Measurements from ENCODE around the gene VWA8.
"Not testable (repeated sequence)": the region's sequence is repeated elsewhere in the genome, so short reads cannot be mapped to it uniquely, and the experiment has no call there.

VWA8 gene

GRCh38 chr13:41952749-41953148 is 8.2 kb downstream of the VWA8 start:
- no peaks in the 10 kb centered on the region for H3K9me3 ChIP-seq (ENCODE audit: severe bottlenecking)
- H3K4me3 ChIP-seq (ENCODE audit: severe bottlenecking), result no peak overlapping the region
- H3K27me3 ChIP-seq (ENCODE audit: insufficient read depth, poor library complexity, severe bottlenecking), result no peaks in the 10 kb centered on the region
- ATAC-seq (ENCODE audit: low read depth) (no peak), DNase-seq (ENCODE audit: low spot score) (no peak)
- H3K4me1 ChIP-seq (ENCODE audit: insufficient read depth, poor library complexity, severe bottlenecking), result no peaks in the 10 kb centered on the region
- peaks cover 8% of the 10 kb centered on the region; the same call in 1 of the 2 replicates for H3K36me3 ChIP-seq (ENCODE audit: low read depth)
- H3K27ac ChIP-seq (ENCODE audit: poor library complexity, severe bottlenecking), result no peak overlapping the region
- no peak for TF ChIP-seq CTCF (IDR thresholded peaks at IDR 0.05; ENCODE audit: poor library complexity, severe bottlenecking)

GRCh38 chr13:41949104-41949503 is 11.8 kb downstream of the VWA8 start:
- H3K4me3 ChIP-seq (ENCODE audit: severe bottlenecking); DNase-seq (ENCODE audit: low spot score); ATAC-seq (ENCODE audit: low read depth); H3K27ac ChIP-seq (ENCODE audit: poor library complexity, severe bottlenecking); H3K9me3 ChIP-seq (ENCODE audit: severe bottlenecking); H3K36me3 ChIP-seq (ENCODE audit: low read depth); H3K27me3 ChIP-seq (ENCODE audit: insufficient read depth, poor library complexity, severe bottlenecking); H3K4me1 ChIP-seq (ENCODE audit: insufficient read depth, poor library complexity, severe bottlenecking): not testable (repeated sequence)

GRCh38 chr13:41945926-41946325 is 15.0 kb downstream of the VWA8 start:
- Histone ChIP-seq H3K27ac (ENCODE audit: poor library complexity, severe bottlenecking) (no peak overlapping the region), H3K4me3 (ENCODE audit: severe bottlenecking) (no peak overlapping the region), H3K27me3 (ENCODE audit: insufficient read depth, poor library complexity, severe bottlenecking) (no peaks in the 10 kb centered on the region), H3K36me3 (ENCODE audit: low read depth) (peaks cover 8% of the 10 kb centered on the region; the same call in 1 of the 2 replicates), H3K9me3 (ENCODE audit: severe bottlenecking) (no peaks in the 10 kb centered on the region), H3K4me1 (ENCODE audit: insufficient read depth, poor library complexity, severe bottlenecking) (no peaks in the 10 kb centered on the region)
- no peak for ATAC-seq (ENCODE audit: low read depth)
- no peak for TF ChIP-seq CTCF (IDR thresholded peaks at IDR 0.05; ENCODE audit: poor library complexity, severe bottlenecking)
- no peak for DNase-seq (ENCODE audit: low spot score)

GRCh38 chr13:41944635-41945397 is 16.1 kb downstream of the VWA8 start:
- Histone ChIP-seq H3K36me3 (ENCODE audit: low read depth) (peaks cover 8% of the 10 kb centered on the region; the same call in 1 of the 2 replicates), H3K27ac (ENCODE audit: poor library complexity, severe bottlenecking) (no peak overlapping the region), H3K4me3 (ENCODE audit: severe bottlenecking) (no peak overlapping the region), H3K4me1 (ENCODE audit: insufficient read depth, poor library complexity, severe bottlenecking) (no peaks in the 10 kb centered on the region), H3K27me3 (ENCODE audit: insufficient read depth, poor library complexity, severe bottlenecking) (no peaks in the 10 kb centered on the region), H3K9me3 (ENCODE audit: severe bottlenecking) (no peaks in the 10 kb centered on the region)
- TF ChIP-seq CTCF (IDR thresholded peaks at IDR 0.05; ENCODE audit: poor library complexity, severe bottlenecking), result no peak
- ATAC-seq (ENCODE audit: low read depth) (no peak), DNase-seq (ENCODE audit: low spot score) (no peak)

- DNase-seq (ENCODE audit: low spot score) (no peak), ATAC-seq (ENCODE audit: low read depth) (no peak)
- H3K9me3 ChIP-seq (ENCODE audit: severe bottlenecking), result no peaks in the 10 kb centered on the region
- no peak overlapping the region for H3K4me3 ChIP-seq (ENCODE audit: severe bottlenecking)
- H3K27ac ChIP-seq (ENCODE audit: poor library complexity, severe bottlenecking), result no peak overlapping the region
- no peak for TF ChIP-seq CTCF (IDR thresholded peaks at IDR 0.05; ENCODE audit: poor library complexity, severe bottlenecking)
- peaks cover 8% of the 10 kb centered on the region; the same call in 1 of the 2 replicates for H3K36me3 ChIP-seq (ENCODE audit: low read depth)
- H3K27me3 ChIP-seq (ENCODE audit: insufficient read depth, poor library complexity, severe bottlenecking), result no peaks in the 10 kb centered on the region
- no peaks in the 10 kb centered on the region for H3K4me1 ChIP-seq (ENCODE audit: insufficient read depth, poor library complexity, severe bottlenecking)
Measured at GRCh38 chr13:41944229-41944628, 16.7 kb downstream of the VWA8 start.
